Panc1 (cell line): ENCODE measurements around the gene MAP3K13. TPM values are rescaled to one million over a fixed set of nuclear protein-coding genes. Genes with fewer than 3 reads are reported as not detected.
"Not testable (repeated sequence)": the region's sequence is repeated elsewhere in the genome, so short reads cannot be mapped to it uniquely, and the experiment has no call there.

ENCODE experiments used
- ATAC-seq: fragments of 200-7000 bp; cut with Tn5 transposase; 2 replicates; pipeline ENCODE4 v1.9.1; 2020; ENCODE audit warnings: mild to moderate bottlenecking, moderate library complexity
- BruUV-seq: library from RNA; stranded (reverse); fragments of 400-500 nt; replicated peaks from 2 replicates; lab custom pipeline; 2021; lab: Mats Ljungman, UMichigan
- CTCF ChIA-PET: fragments of 300-600 bp; sonication (Branson Sonifier 250); formaldehyde crosslinking; loops from one replicate; lab custom pipeline; 2022; ENCODE audit warnings: antibody characterized with exemption; lab: Charles Lee
- POLR2A ChIA-PET: fragments of 300-600 bp; sonication (Branson Sonifier 250); formaldehyde crosslinking; loops from one replicate; lab custom pipeline; 2022; ENCODE audit warnings: antibody characterized with exemption; lab: Charles Lee
- DNase-seq: peaks from one replicate; pipeline ENCODE4 v3.0.0-alpha.2; 2010; ENCODE audit warnings: low read depth, low spot score
- H3K27ac ChIP-seq: 2 replicates; pipeline ENCODE4 v1.5.1; 2011; ENCODE audit warnings: mild to moderate bottlenecking, low read length, inconsistent platforms
- H3K27me3 ChIP-seq: fragments of 200-500 bp; sonication (Bioruptor generic); 2 replicates; pipeline ENCODE4 v1.6.0; 2014; ENCODE audit warnings: low read length, inconsistent platforms; ENCODE audit not compliant: control insufficient read depth, insufficient read depth
- H3K36me3 ChIP-seq: fragments of 200-500 bp; sonication (Bioruptor generic); 2 replicates; pipeline ENCODE4 v1.5.1; 2014; ENCODE audit warnings: inconsistent platforms, mild to moderate bottlenecking, low read length, moderate library complexity; ENCODE audit not compliant: control insufficient read depth, insufficient read depth
- H3K4me1 ChIP-seq: 2 replicates; pipeline ENCODE4 v1.5.1; 2011; ENCODE audit warnings: inconsistent platforms, mild to moderate bottlenecking, low read length, moderate library complexity; ENCODE audit not compliant: control insufficient read depth, insufficient read depth
- H3K4me3 ChIP-seq, 2 experiments: 2 replicates each; pipeline ENCODE4 v1.5.1; 2011 to 2012; ENCODE audit warnings: low read depth in 2 of 2, low read length in 2 of 2, mild to moderate bottlenecking in 2 of 2, inconsistent platforms in 1 of 2, moderate library complexity in 1 of 2
- H3K9me3 ChIP-seq: fragments of 200-500 bp; sonication (Bioruptor generic); 2 replicates; pipeline ENCODE4 v1.5.1; 2014; ENCODE audit warnings: low read depth, mild to moderate bottlenecking, inconsistent platforms, low read length, moderate library complexity; ENCODE audit not compliant: control insufficient read depth, insufficient read depth
- CTCF ChIP-seq: fragments of 450-650 bp; IDR thresholded peaks from 2 replicates; pipeline ENCODE4 v1.5.1; 2017; ENCODE audit warnings: mild to moderate bottlenecking
- POLR2AphosphoS5 ChIP-seq: IDR thresholded peaks from 2 replicates; pipeline ENCODE4 v1.6.1; 2012; ENCODE audit warnings: mild to moderate bottlenecking, low read depth, low read length, moderate library complexity
- REST ChIP-seq, 2 experiments: IDR thresholded peaks; 2 replicates each; pipeline ENCODE4 v1.6.1; 2011 to 2012; ENCODE audit warnings: low read depth in 2 of 2, control low read depth in 1 of 2, low read length in 1 of 2, mild to moderate bottlenecking in 1 of 2, moderate library complexity in 1 of 2; ENCODE audit not compliant: insufficient read depth in 1 of 2
- SIN3A ChIP-seq: IDR thresholded peaks from 2 replicates; pipeline ENCODE4 v1.6.1; 2012; ENCODE audit warnings: low read depth, mild to moderate bottlenecking, low read length, moderate library complexity, borderline replicate concordance; ENCODE audit not compliant: insufficient read depth
- TCF7L2 ChIP-seq: IDR thresholded peaks from 2 replicates; pipeline ENCODE4 v1.6.1; 2011; ENCODE audit warnings: mild to moderate bottlenecking, low read depth, low read length, inconsistent platforms
- in situ Hi-C: cut with HindIII; loops from 2 replicates; pipeline ENCODE4 v1.10.0; 2016; ENCODE audit warnings: low sequenced_read_pairs, low pct_unique_long_range_greater_than_20kb
- intact Hi-C: fragments of 100-400 bp; cut with micrococcal nuclease; formaldehyde crosslinking; loops from one replicate; pipeline ENCODE4 v1.10.0; 2022; ENCODE audit not compliant: unreplicated experiment
- total RNA-seq: library from RNA; stranded (reverse); gene quantifications from one replicate; pipeline ENCODE4 v1.2.1, GENCODE V29; 2021; ENCODE audit not compliant: unreplicated experiment

MAP3K13 gene
- total RNA-seq, 1 experiment from 2014 or later = 26.6 TPM

GRCh38 chr3:185366913-185367312 lies 4.0 kb downstream of the MAP3K13 start:
- Histone ChIP-seq H3K27me3 (peaks cover 4% of the 10 kb centered on the region; the same call in 1 of the 2 replicates), H3K4me3 (no peak overlapping the region), H3K4me1 (no peaks in the 10 kb centered on the region), H3K36me3 (no peaks in the 10 kb centered on the region), H3K9me3 (no peaks in the 10 kb centered on the region), H3K27ac (no peak overlapping the region)
- BruUV-seq = no TSS peak
- POLR2A ChIA-PET = no interaction called here
- intact Hi-C loops (no loop called here), in situ Hi-C loops (no loop called here)
- no peak for DNase-seq
- ATAC-seq = no peak
- CTCF ChIA-PET = interaction anchor here (0.7 kb wide), 1 partner anchor 123 kb away, joined by 3 read pairs; no protein-coding TSS in a partner anchor
- TF ChIP-seq TCF7L2 (no peak), SIN3A (no peak), CTCF (no peak)

- H3K27me3 ChIP-seq, ATAC-seq, DNase-seq, H3K27ac ChIP-seq, intact Hi-C loops, H3K36me3 ChIP-seq, H3K9me3 ChIP-seq, H3K4me3 ChIP-seq, in situ Hi-C loops, POLR2A ChIA-PET, BruUV-seq, CTCF ChIA-PET, H3K4me1 ChIP-seq: not testable (repeated sequence)
Measured at GRCh38 chr3:185370349-185370748, 7.4 kb downstream of the MAP3K13 start.

GRCh38 chr3:185371306-185372074 lies 8.6 kb downstream of the MAP3K13 start:
- Histone ChIP-seq H3K36me3 (no peaks in the 10 kb centered on the region), H3K9me3 (no peaks in the 10 kb centered on the region), H3K27ac (no peak overlapping the region), H3K27me3 (no peaks in the 10 kb centered on the region; the same call in 1 of the 2 replicates), H3K4me3 (no peak overlapping the region), H3K4me1 (no peaks in the 10 kb centered on the region)
- POLR2A ChIA-PET = no interaction called here
- in situ Hi-C loops = no loop called here
- BruUV-seq = no TSS peak
- no peak for TF ChIP-seq TCF7L2
- no peak for TF ChIP-seq CTCF
- no peak for TF ChIP-seq POLR2AphosphoS5
- no peak for TF ChIP-seq REST (IDR thresholded peaks at IDR 0.05; ENCODE audit: insufficient read depth in 1 of 2, low read depth in 2 of 2, low read length in 1 of 2)
- TF ChIP-seq SIN3A = no peak
- intact Hi-C loops = no loop called here
- CTCF ChIA-PET = interaction anchor here (0.5 kb wide), 1 partner anchor 34 kb away, joined by 4 read pairs; no protein-coding TSS in a partner anchor
- no peak for ATAC-seq
- DNase-seq = no peak
